GM10248 (cell line): ENCODE results near the gene COL3A1.

Experiments
- CTCF ChIA-PET: fragments of 300-600 bp; sonication (Branson Sonifier 250); formaldehyde crosslinking; extraction: SDS; loops from one replicate; lab custom pipeline; 2021; ENCODE audit warnings: antibody characterized with exemption; lab: Yijun Ruan, JAX
- POLR2A ChIA-PET: fragments of 350-650 bp; sonication (Branson Sonifier 250); formaldehyde crosslinking; extraction: SDS; loops from one replicate; lab custom pipeline; 2020; ENCODE audit warnings: antibody characterized with exemption; lab: Yijun Ruan, JAX
- DNase-seq: peaks from one replicate; pipeline ENCODE4 v3.0.0; 2012; ENCODE audit errors: extremely low spot score
- CTCF ChIP-seq: IDR thresholded peaks from 2 replicates; pipeline ENCODE4 v1.5.1; 2012; ENCODE audit warnings: mild to moderate bottlenecking, low read depth; ENCODE audit errors: extremely low read depth, missing control alignments, control extremely low read depth

The COL3A1 gene

DNA sequence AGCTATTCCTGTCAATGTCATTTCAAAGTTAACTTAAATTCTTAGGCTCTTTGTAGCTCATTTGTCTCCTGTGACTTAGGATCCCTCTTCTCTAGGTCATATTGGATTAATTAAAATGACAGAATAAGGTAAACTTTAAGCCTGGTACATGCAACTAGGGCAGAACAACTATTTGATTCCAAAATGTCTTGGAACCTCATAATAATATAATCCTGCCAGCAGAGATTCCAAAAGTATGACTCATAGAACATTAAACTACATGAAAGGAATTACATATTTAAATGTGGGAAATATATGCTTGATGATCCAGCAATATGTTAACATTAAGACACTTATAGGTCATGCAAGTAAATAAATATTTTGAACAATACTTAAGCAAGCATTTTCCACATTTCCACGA, 63.3 kb downstream of the COL3A1 start:
- ChIA-PET CTCF (no interaction called here), POLR2A (no interaction called here)
- no peak for TF ChIP-seq CTCF
- no peak for DNase-seq

- no peak for TF ChIP-seq CTCF
- CTCF ChIA-PET: no interaction called here
- POLR2A ChIA-PET: no interaction called here
- no peak for DNase-seq
Observed at GRCh38 chr2:189045836-189046235, 71.7 kb downstream of the COL3A1 start.

- TF ChIP-seq CTCF: no peak
- no peak for DNase-seq
- ChIA-PET CTCF (no interaction called here), POLR2A (no interaction called here)
Observed at GRCh38 chr2:189046320-189046719, 72.1 kb downstream of the COL3A1 start.

- TF ChIP-seq CTCF: no peak
- CTCF ChIA-PET: no interaction called here
- no peak for DNase-seq
- POLR2A ChIA-PET: no interaction called here
Observed at GRCh38 chr2:189047171-189047888, 73.2 kb downstream of the COL3A1 start.

- TF ChIP-seq CTCF: no peak
- ChIA-PET POLR2A (no interaction called here), CTCF (no interaction called here)
- DNase-seq: no peak
Observed at GRCh38 chr2:189048189-189048588, 74.0 kb downstream of the COL3A1 start.

GRCh38 chr2:189049709-189050164, 75.6 kb downstream of the COL3A1 start:
- CTCF ChIA-PET: interaction anchor here (0.8 kb wide), 1 partner anchor 93 kb away, joined by 3 read pairs; no protein-coding TSS in a partner anchor
- DNase-seq: no peak
- POLR2A ChIA-PET: no interaction called here
- TF ChIP-seq CTCF: no peak
